ENCODE results near the gene KCTD18.

KCTD18 gene

DNA sequence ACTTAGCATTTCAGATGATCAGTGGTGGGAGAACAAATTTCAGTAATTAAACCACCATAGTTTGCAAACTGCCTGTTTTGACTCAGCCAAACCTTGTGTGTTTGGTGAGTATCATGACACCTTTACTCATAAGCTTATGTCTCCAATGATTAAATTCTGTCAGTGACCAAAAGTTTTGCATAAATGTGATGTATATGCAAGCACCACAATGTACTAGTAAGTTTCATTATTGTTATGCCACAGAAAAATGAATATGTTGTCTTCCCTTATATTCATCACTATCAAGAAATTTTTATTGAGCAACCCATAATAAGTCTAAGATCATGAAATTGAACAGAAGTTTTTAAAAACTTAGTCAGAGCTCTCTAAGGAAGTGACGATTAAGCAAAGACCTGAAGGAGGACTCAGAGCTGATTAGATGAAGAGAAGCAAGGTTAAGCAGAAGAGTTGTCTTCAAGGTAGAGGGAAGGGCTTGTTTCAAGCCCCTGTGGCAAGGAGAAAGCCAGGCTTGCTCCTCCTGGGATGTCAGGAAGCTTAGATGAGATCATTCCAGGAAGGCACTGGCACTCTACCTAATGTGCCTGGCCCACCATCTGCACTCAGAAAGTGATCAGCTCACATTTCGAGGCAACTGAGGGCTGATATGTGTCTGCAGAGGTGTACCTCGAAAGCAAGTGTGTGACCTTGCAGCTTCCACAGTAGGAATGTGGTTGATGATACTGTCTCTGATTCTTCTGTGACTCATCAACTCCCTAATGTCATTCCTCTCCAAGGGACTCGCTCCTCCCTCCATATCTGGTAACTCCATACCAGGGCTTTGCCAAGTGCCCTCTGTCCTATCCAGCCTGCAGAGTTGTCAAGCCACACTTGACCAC, 54.7 kb downstream of the KCTD18 start:
- WGBS: 95% methylated on average over 4 of the region's 4 CpGs
- no peaks in the 10 kb centered on the region for H3K27me3 ChIP-seq (ENCODE audit: insufficient read depth, low read length)
- H3K36me3 ChIP-seq (ENCODE audit: insufficient read depth, low read length): peaks cover 30% of the 10 kb centered on the region
- no peak overlapping the region for H3K9ac ChIP-seq (ENCODE audit: low read depth, low read length)
- no peaks in the 10 kb centered on the region for H3K4me1 ChIP-seq (ENCODE audit: insufficient read depth, low read length)
- no peak overlapping the region for H3K27ac ChIP-seq (ENCODE audit: low read depth, low read length)
- H3K9me3 ChIP-seq (ENCODE audit: insufficient read depth, low read depth, low read length): no peaks in the 10 kb centered on the region
- no peak overlapping the region for H3K4me3 ChIP-seq (ENCODE audit: low read length)

DNA sequence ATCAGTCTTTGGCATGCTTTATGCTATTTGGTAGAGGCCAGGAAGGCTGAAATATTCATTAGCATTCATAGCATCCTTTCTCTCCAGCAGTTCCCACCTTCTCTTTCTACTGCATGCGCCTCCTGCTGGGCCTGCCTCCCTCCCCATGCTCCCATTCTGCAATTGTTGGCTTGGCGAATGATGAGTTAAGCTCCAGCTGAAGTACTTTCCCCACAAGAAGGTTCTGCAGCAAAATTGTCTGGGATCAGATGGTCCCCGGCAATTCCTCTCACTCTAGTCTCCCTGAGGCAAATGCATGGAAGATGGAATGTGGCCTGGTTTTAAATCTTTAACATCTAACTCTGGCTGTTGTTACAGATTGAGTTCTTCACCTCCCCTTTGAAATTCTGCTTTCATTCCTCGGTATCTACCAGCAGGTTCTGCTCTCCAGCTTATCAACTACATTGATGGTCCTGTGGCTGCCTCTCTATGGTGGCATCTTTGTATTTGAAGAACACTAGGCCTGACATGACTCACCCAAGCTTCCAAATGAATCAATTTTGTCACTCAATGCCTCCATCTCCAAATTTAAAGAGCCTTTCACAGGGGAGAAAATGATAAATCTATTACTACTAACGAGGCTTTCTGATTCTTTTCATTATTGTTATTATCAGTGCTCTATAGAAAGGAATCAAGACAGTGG, 55.9 kb downstream of the KCTD18 start:
- Histone ChIP-seq H3K4me3 (ENCODE audit: low read length) (no peak overlapping the region), H3K27ac (ENCODE audit: low read depth, low read length) (no peak overlapping the region), H3K4me1 (ENCODE audit: insufficient read depth, low read length) (no peaks in the 10 kb centered on the region), H3K9me3 (ENCODE audit: insufficient read depth, low read depth, low read length) (no peaks in the 10 kb centered on the region), H3K9ac (ENCODE audit: low read depth, low read length) (no peak overlapping the region), H3K27me3 (ENCODE audit: insufficient read depth, low read length) (no peaks in the 10 kb centered on the region), H3K36me3 (ENCODE audit: insufficient read depth, low read length) (peaks cover 20% of the 10 kb centered on the region)
- WGBS: 95% methylated on average over 4 of the region's 5 CpGs

DNA sequence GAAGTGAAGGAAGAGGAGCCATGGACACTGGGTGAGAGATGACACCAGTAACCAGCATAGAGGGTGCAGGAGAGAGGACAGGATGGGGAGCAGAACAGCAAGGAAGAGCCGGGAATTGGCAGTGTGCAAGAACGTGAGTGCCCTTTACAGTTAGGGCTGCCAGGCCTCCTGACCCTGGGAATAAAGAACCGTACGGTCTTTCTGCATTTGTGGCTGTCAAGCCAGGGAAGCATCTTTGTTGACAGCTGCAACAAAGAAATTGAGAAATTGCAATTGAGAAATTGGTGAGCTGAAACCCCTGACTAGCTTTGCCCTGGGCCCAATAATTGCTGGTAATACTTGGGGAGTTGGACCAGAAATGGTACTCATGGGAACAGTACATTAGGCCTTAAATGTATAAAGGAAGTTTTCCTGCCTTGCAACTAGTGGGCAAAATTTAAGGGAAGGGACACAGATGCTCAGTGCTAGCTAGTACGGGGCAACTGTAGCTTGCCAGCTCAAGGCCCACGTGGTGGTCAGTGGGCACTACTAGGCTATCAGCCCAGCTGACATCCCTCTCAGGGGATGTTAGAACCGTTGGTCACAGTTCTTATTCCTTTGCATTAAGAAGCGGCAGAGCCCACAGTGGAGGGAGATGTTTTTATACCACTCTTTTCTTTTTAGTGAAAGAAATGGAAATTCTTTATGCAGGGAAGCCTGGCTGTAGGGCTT, 56.6 kb downstream of the KCTD18 start:
- peaks cover 19% of the 10 kb centered on the region for H3K36me3 ChIP-seq (ENCODE audit: insufficient read depth, low read length)
- H3K4me3 ChIP-seq (ENCODE audit: low read length): no peak overlapping the region
- no peak overlapping the region for H3K27ac ChIP-seq (ENCODE audit: low read depth, low read length)
- no peak overlapping the region for H3K9ac ChIP-seq (ENCODE audit: low read depth, low read length)
- no peaks in the 10 kb centered on the region for H3K9me3 ChIP-seq (ENCODE audit: insufficient read depth, low read depth, low read length)
- H3K4me1 ChIP-seq (ENCODE audit: insufficient read depth, low read length): no peaks in the 10 kb centered on the region
- 78% methylated on average over 8 of the region's 8 CpGs for WGBS
- H3K27me3 ChIP-seq (ENCODE audit: insufficient read depth, low read length): no peaks in the 10 kb centered on the region

DNA sequence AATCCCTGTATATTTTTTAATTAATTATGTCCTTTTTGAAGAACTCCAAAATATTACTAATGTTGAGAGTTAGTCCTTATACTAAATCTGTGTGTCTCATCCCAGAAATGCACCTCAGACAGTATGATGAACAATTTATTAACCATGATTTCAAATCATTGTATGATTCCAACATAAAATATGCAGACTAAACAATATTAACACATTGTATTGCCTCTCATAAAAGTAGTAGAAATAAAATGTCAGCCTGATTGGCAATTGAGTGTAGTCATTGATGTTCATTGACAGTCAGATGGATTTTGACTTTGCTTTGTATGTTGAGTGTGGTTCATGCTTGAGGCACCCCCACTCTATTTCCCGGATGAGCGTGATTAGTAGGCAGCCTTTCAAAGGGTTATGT, 57.5 kb downstream of the KCTD18 start:
- Histone ChIP-seq H3K4me1 (ENCODE audit: insufficient read depth, low read length) (no peaks in the 10 kb centered on the region), H3K27me3 (ENCODE audit: insufficient read depth, low read length) (no peaks in the 10 kb centered on the region), H3K27ac (ENCODE audit: low read depth, low read length) (no peak overlapping the region), H3K9me3 (ENCODE audit: insufficient read depth, low read depth, low read length) (no peaks in the 10 kb centered on the region), H3K9ac (ENCODE audit: low read depth, low read length) (no peak overlapping the region), H3K36me3 (ENCODE audit: insufficient read depth, low read length) (peaks cover 18% of the 10 kb centered on the region), H3K4me3 (ENCODE audit: low read length) (no peak overlapping the region)
- WGBS: 91% methylated on average over 2 of the region's 2 CpGs

DNA sequence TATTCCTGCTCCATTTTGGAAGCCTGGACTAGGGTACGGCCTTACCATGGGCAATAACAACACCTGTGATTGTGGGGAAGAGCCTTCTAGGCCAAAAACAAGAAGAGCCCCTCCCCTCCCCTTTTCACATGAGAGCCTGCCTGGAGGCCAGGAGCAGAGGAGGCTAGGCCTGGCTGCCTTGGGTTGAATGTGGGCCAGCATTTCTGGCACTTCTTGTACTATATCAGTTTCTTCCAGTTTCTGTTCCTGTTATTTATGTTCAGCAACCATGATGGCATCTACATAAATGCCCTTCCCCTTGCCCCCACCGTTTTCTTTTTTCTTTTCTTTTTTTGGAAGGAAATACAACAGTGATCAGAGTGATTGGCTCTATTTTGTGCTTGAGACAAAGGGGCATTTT, 58.4 kb downstream of the KCTD18 start:
- Histone ChIP-seq H3K4me3 (ENCODE audit: low read length) (no peak overlapping the region), H3K36me3 (ENCODE audit: insufficient read depth, low read length) (peaks cover 25% of the 10 kb centered on the region), H3K4me1 (ENCODE audit: insufficient read depth, low read length) (no peaks in the 10 kb centered on the region), H3K27me3 (ENCODE audit: insufficient read depth, low read length) (no peaks in the 10 kb centered on the region), H3K27ac (ENCODE audit: low read depth, low read length) (no peak overlapping the region), H3K9ac (ENCODE audit: low read depth, low read length) (no peak overlapping the region), H3K9me3 (ENCODE audit: insufficient read depth, low read depth, low read length) (no peaks in the 10 kb centered on the region)
- 100% methylated on average over 2 of the region's 2 CpGs for WGBS

DNA sequence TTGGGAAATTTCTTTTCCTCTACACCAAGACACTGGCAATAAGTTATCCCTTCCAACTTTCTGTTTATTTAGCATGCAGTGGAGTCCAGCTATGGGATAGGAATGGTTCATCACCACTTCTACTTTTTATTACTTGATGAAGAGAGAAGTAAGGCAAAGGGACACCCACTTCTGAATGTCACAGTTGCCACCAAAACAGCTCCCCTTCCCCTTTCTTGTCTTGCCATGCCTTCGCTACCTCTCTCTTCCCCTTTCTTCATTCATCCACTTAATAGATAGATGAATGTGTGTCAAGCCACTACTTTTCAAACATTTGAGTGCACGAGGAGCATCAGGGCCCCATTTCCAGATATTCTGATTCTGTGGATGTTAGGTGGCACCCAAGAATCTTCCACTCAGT, 59.6 kb downstream of the KCTD18 start:
- 100% methylated on average over 2 of the region's 2 CpGs for WGBS
- H3K4me3 ChIP-seq (ENCODE audit: low read length): no peak overlapping the region
- no peaks in the 10 kb centered on the region for H3K4me1 ChIP-seq (ENCODE audit: insufficient read depth, low read length)
- H3K9me3 ChIP-seq (ENCODE audit: insufficient read depth, low read depth, low read length): no peaks in the 10 kb centered on the region
- no peaks in the 10 kb centered on the region for H3K27me3 ChIP-seq (ENCODE audit: insufficient read depth, low read length)
- H3K27ac ChIP-seq (ENCODE audit: low read depth, low read length): no peak overlapping the region
- no peak overlapping the region for H3K9ac ChIP-seq (ENCODE audit: low read depth, low read length)
- peaks cover 30% of the 10 kb centered on the region for H3K36me3 ChIP-seq (ENCODE audit: insufficient read depth, low read length)

DNA sequence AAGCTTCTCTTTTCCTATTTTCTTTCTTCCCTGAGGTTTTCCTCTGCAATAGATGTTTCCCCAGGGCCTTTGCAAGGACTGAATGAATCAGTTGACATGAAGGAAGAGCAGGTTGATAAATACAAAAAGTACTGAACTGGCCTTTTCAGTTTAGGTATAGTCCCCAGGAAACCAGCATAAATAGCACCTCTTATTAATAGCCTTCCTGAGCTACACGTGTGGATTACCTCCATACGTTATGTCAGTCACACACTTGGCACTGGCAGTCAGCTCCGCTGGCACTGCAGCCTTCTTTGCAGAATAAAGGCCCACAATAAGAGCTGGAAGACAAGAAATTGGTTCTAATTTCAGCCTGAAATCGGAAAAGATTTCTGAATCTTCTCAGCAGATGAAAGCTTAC, 60.7 kb downstream of the KCTD18 start:
- Histone ChIP-seq H3K27me3 (ENCODE audit: insufficient read depth, low read length) (no peaks in the 10 kb centered on the region), H3K36me3 (ENCODE audit: insufficient read depth, low read length) (peaks cover 39% of the 10 kb centered on the region), H3K9ac (ENCODE audit: low read depth, low read length) (no peak overlapping the region), H3K27ac (ENCODE audit: low read depth, low read length) (no peak overlapping the region), H3K9me3 (ENCODE audit: insufficient read depth, low read depth, low read length) (no peaks in the 10 kb centered on the region), H3K4me1 (ENCODE audit: insufficient read depth, low read length) (no peaks in the 10 kb centered on the region), H3K4me3 (ENCODE audit: low read length) (no peak overlapping the region)
- 93% methylated on average over 4 of the region's 4 CpGs for WGBS

DNA sequence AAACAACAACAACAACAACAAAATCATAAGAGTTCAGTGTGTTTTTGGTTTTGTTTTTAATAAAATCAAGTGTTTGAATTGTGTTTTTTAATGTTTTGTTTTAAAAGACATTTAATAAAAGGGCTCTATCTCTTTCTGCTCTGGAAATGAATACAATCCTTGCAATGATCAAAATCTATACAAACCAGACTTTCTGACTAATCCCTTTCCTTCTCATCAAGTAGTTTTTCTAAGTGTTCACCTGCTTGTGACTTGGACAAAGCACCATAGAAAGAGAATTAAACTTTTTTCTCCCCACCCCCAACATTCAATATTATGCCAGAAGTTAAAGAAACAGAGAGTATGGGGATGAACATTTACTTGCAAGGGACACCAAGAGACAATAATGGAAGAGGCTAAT, 61.4 kb downstream of the KCTD18 start:
- Histone ChIP-seq H3K4me1 (ENCODE audit: insufficient read depth, low read length) (no peaks in the 10 kb centered on the region), H3K36me3 (ENCODE audit: insufficient read depth, low read length) (peaks cover 46% of the 10 kb centered on the region), H3K9ac (ENCODE audit: low read depth, low read length) (no peak overlapping the region), H3K27me3 (ENCODE audit: insufficient read depth, low read length) (no peaks in the 10 kb centered on the region), H3K9me3 (ENCODE audit: insufficient read depth, low read depth, low read length) (no peaks in the 10 kb centered on the region), H3K27ac (ENCODE audit: low read depth, low read length) (no peak overlapping the region), H3K4me3 (ENCODE audit: low read length) (no peak overlapping the region)

DNA sequence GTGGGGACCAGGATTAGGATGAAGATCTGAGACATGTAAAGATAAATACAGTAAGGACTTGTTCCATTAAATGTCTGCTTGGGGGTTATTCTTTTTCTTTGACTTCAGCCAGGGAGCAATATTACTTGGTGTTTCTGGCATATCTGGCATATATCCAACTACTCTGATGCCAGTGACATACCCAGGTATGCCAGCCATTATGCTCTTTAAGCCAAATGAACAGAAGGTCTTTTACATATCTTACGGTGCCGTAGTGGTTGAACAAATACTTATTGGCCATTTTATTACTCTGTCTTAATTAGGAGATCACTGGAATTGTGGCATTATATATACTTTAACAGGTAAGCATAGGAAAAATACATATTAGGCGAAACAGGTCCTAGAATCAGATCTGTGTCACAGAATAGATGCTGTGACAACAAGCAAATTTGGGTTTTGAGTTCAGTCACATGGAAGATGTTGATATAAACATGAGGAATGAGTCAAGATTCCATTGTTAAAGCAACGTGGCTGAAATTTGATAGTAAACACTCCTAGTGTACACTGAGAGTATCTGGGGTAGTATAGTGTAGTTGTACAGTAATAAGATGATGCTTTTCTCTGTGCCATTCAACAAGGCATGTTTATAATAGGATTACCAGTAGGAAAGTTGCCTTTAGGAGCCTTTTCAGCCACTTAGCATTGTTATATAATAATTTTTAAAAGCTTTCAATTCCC, 62.6 kb downstream of the KCTD18 start:
- 96% methylated on average over 4 of the region's 4 CpGs for WGBS
- no peaks in the 10 kb centered on the region for H3K27me3 ChIP-seq (ENCODE audit: insufficient read depth, low read length)
- no peaks in the 10 kb centered on the region for H3K4me1 ChIP-seq (ENCODE audit: insufficient read depth, low read length)
- no peak overlapping the region for H3K27ac ChIP-seq (ENCODE audit: low read depth, low read length)
- no peaks in the 10 kb centered on the region for H3K9me3 ChIP-seq (ENCODE audit: insufficient read depth, low read depth, low read length)
- no peak overlapping the region for H3K4me3 ChIP-seq (ENCODE audit: low read length)
- peaks cover 56% of the 10 kb centered on the region for H3K36me3 ChIP-seq (ENCODE audit: insufficient read depth, low read length)
- H3K9ac ChIP-seq (ENCODE audit: low read depth, low read length): no peak overlapping the region

DNA sequence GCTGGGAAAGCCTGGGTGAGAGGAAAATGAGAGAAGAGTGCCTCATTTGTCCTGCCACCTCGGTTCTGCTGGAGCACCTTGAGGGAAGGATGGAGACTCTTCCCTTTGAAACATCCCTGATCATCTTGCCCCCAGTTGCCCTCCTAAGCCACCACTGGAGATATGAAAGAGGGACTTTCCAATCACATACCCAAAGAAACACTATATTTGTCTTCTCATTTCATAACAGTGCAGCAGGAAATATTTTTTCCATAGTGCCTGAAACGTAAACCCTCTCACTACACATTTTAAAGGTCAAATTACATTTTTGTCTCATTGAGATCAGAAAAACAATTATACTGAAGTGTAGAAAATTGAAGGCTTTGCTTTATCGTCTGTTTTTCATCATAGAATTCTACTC, 63.3 kb downstream of the KCTD18 start:
- no peaks in the 10 kb centered on the region for H3K9me3 ChIP-seq (ENCODE audit: insufficient read depth, low read depth, low read length)
- no peak overlapping the region for H3K9ac ChIP-seq (ENCODE audit: low read depth, low read length)
- no peaks in the 10 kb centered on the region for H3K4me1 ChIP-seq (ENCODE audit: insufficient read depth, low read length)
- H3K4me3 ChIP-seq (ENCODE audit: low read length): no peak overlapping the region
- no peak overlapping the region for H3K27ac ChIP-seq (ENCODE audit: low read depth, low read length)
- 84% methylated on average over 2 of the region's 3 CpGs for WGBS
- H3K27me3 ChIP-seq (ENCODE audit: insufficient read depth, low read length): no peaks in the 10 kb centered on the region
- peaks cover 60% of the 10 kb centered on the region for H3K36me3 ChIP-seq (ENCODE audit: insufficient read depth, low read length)

DNA sequence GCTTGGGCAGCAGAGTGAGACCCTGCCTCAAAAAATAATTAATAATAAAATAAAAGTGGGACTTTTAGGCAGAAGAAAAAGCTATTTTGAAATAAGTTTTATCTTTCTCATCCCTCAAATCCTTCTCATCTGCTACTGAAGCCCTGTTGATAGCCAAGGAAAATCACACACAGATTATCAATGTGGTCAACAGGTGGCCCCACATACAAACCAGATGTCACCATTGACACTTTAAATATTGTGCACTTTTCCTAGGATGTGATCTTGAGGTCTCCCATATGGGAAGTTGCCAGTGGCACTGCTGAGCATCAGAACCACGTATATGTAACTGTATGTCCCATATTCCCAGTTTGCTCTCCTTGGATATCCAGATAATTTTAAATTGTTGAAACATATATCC, 64.6 kb downstream of the KCTD18 start:
- peaks cover 67% of the 10 kb centered on the region for H3K36me3 ChIP-seq (ENCODE audit: insufficient read depth, low read length)
- no peaks in the 10 kb centered on the region for H3K27me3 ChIP-seq (ENCODE audit: insufficient read depth, low read length)
- no peaks in the 10 kb centered on the region for H3K4me1 ChIP-seq (ENCODE audit: insufficient read depth, low read length)
- H3K27ac ChIP-seq (ENCODE audit: low read depth, low read length): no peak overlapping the region
- WGBS: 75% methylated on average over 1 of the region's 1 CpG
- H3K4me3 ChIP-seq (ENCODE audit: low read length): no peak overlapping the region
- no peaks in the 10 kb centered on the region for H3K9me3 ChIP-seq (ENCODE audit: insufficient read depth, low read depth, low read length)
- H3K9ac ChIP-seq (ENCODE audit: low read depth, low read length): no peak overlapping the region
